H1 (cell line): ENCODE measurements around the gene CIB4. TPM values are rescaled to one million over a fixed set of nuclear protein-coding genes. Genes with fewer than 3 reads are reported as not detected.

Source experiments
- CTCF ChIA-PET: fragments of 300-600 bp; sonication (Branson Sonifier 250); formaldehyde crosslinking; loops from one replicate; lab custom pipeline; 2021; ENCODE audit not compliant: partially characterized antibody; lab: Charles Lee
- POLR2A ChIA-PET: fragments of 300-600 bp; sonication (Branson Sonifier 250); formaldehyde crosslinking; loops from one replicate; lab custom pipeline; 2021; ENCODE audit warnings: inconsistent platforms; ENCODE audit not compliant: partially characterized antibody; lab: Charles Lee
- DNase-seq, 2 experiments: peaks; one replicate each; pipeline versions ENCODE4 v3.0.0 to v3.0.0-alpha.2; 2010 to 2022; ENCODE audit warnings: low spot score in 2 of 2, low read depth in 1 of 2, mixed read lengths in 1 of 2
- FAIRE-seq: peaks from 2 replicates; lab custom pipeline; 2011; peaks lifted over from hg19 to GRCh38; lab: Jason Lieb, UNC
- H2AFZ ChIP-seq: 2 replicates; pipeline ENCODE4 v1.8.1; 2012; ENCODE audit warnings: low read length, inconsistent platforms
- H2AK5ac ChIP-seq: 2 replicates; pipeline ENCODE4 v1.6.1; 2013; ENCODE audit warnings: low read depth, low read length
- H2BK120ac ChIP-seq: replicated peaks from 2 replicates; pipeline ENCODE3; 2013; ENCODE audit warnings: low read depth, low read length, inconsistent platforms
- H2BK12ac ChIP-seq: 2 replicates; pipeline ENCODE4 v1.6.1; 2013; ENCODE audit warnings: low read depth, low read length
- H2BK15ac ChIP-seq: 2 replicates; pipeline ENCODE4 v1.6.1; 2013; ENCODE audit warnings: low read length
- H2BK20ac ChIP-seq: 2 replicates; pipeline ENCODE4 v1.6.1; 2013; ENCODE audit warnings: low read length
- H2BK5ac ChIP-seq: 2 replicates; pipeline ENCODE4 v1.6.1; 2013; ENCODE audit warnings: low read depth, low read length
- H3K14ac ChIP-seq: 2 replicates; pipeline ENCODE4 v1.6.1; 2013; ENCODE audit warnings: inconsistent platforms; ENCODE audit not compliant: insufficient read length
- H3K18ac ChIP-seq: 2 replicates; pipeline ENCODE4 v1.6.1; 2013; ENCODE audit warnings: low read length; ENCODE audit errors: extremely low read depth
- H3K23ac ChIP-seq: 2 replicates; pipeline ENCODE4 v1.6.1; 2013; ENCODE audit warnings: inconsistent platforms; ENCODE audit not compliant: insufficient read length
- H3K23me2 ChIP-seq: 2 replicates; pipeline ENCODE4 v1.6.1; 2013; ENCODE audit warnings: low read depth, low read length
- H3K27ac ChIP-seq: 2 replicates; pipeline ENCODE4 v1.6.1; 2011; ENCODE audit warnings: low read depth, low read length, inconsistent platforms
- H3K27me3 ChIP-seq, 4 experiments: replicated peaks in 1 of 4; 1 replicate in 1 of 4; 2 replicates in 3 of 4; pipeline versions ENCODE4 v1.6.1 to v1.8.1; 2011 to 2013; ENCODE audit warnings: low read length in 3 of 4, mild to moderate bottlenecking in 3 of 4, inconsistent platforms in 2 of 4, mixed read lengths in 2 of 4, moderate library complexity in 1 of 4; ENCODE audit not compliant: control insufficient read depth in 3 of 4, insufficient read depth in 3 of 4; ENCODE audit errors: extremely low read depth in 1 of 4
- H3K36me3 ChIP-seq, 4 experiments: 2 replicates each; pipeline versions ENCODE4 v1.6.1 to v1.8.1; 2011 to 2013; ENCODE audit warnings: mild to moderate bottlenecking in 4 of 4, low read length in 3 of 4, moderate library complexity in 2 of 4, control low read depth in 1 of 4, inconsistent platforms in 1 of 4; ENCODE audit not compliant: insufficient read depth in 4 of 4, control insufficient read depth in 2 of 4
- H3K4ac ChIP-seq: replicated peaks from 2 replicates; pipeline ENCODE3; 2013; ENCODE audit warnings: low read length, low read depth, mixed read lengths, inconsistent platforms; ENCODE audit not compliant: insufficient read length
- H3K4me1 ChIP-seq, 4 experiments: replicated peaks in 1 of 4; 1 replicate in 1 of 4; 2 replicates in 3 of 4; pipeline versions ENCODE4 v1.6.1 to v1.8.1; 2011 to 2013; ENCODE audit warnings: low read length in 3 of 4, inconsistent platforms in 2 of 4, mixed read lengths in 1 of 4; ENCODE audit not compliant: insufficient read depth in 4 of 4, control insufficient read depth in 3 of 4
- H3K4me2 ChIP-seq, 2 experiments: 2 replicates each; pipeline versions ENCODE4 v1.6.1 to v1.8.1; 2011 to 2013; ENCODE audit warnings: low read depth in 2 of 2, low read length in 2 of 2, control low read depth in 1 of 2, inconsistent platforms in 1 of 2, mild to moderate bottlenecking in 1 of 2; ENCODE audit not compliant: insufficient read depth in 1 of 2
- H3K4me3 ChIP-seq, 4 experiments: fragments of 200-600, 300-600 bp in 1 of 4; sonication (generic), shearing (Covaris generic), sonication (Bioruptor Twin) in 1 of 4; 2 replicates each; pipeline versions ENCODE4 v1.5.1 to v1.8.1; 2011 to 2016; ENCODE audit warnings: low read length in 4 of 4, low read depth in 3 of 4, control low read depth in 2 of 4, inconsistent platforms in 2 of 4, mild to moderate bottlenecking in 2 of 4, mixed read lengths in 1 of 4, moderate library complexity in 1 of 4; ENCODE audit not compliant: insufficient read depth in 2 of 4; ENCODE audit errors: extremely low read depth in 1 of 4
- H3K56ac ChIP-seq: replicated peaks from 2 replicates; pipeline ENCODE3; 2013; ENCODE audit warnings: low read depth, mild to moderate bottlenecking, mixed read lengths, low read length, inconsistent platforms; ENCODE audit not compliant: insufficient read length
- H3K79me1 ChIP-seq: 2 replicates; pipeline ENCODE4 v1.6.1; 2013; ENCODE audit warnings: low read depth, low read length, control low read depth
- H3K79me2 ChIP-seq, 2 experiments: 2 replicates each; pipeline versions ENCODE4 v1.6.1 to v1.8.1; 2012 to 2013; ENCODE audit warnings: low read length in 2 of 2, mild to moderate bottlenecking in 2 of 2, inconsistent platforms in 1 of 2; ENCODE audit not compliant: insufficient read depth in 2 of 2, control insufficient read depth in 1 of 2
- H3K9ac ChIP-seq, 4 experiments: replicated peaks in 1 of 4; 1 replicate in 1 of 4; 2 replicates in 3 of 4; pipeline versions ENCODE4 v1.6.1 to v1.8.1; 2011 to 2013; ENCODE audit warnings: low read depth in 3 of 4, low read length in 3 of 4, control low read depth in 2 of 4, mild to moderate bottlenecking in 2 of 4, moderate library complexity in 2 of 4, inconsistent platforms in 1 of 4; ENCODE audit errors: extremely low read depth in 1 of 4
- H3K9me3 ChIP-seq, 2 experiments: 2 replicates each; pipeline versions ENCODE4 v1.6.1 to v1.8.1; 2012 to 2013; ENCODE audit warnings: mild to moderate bottlenecking in 2 of 2, moderate library complexity in 2 of 2, control low read depth in 1 of 2, inconsistent platforms in 1 of 2, low read depth in 1 of 2, low read length in 1 of 2, mixed read lengths in 1 of 2; ENCODE audit not compliant: insufficient read depth in 2 of 2
- H4K20me1 ChIP-seq, 2 experiments: replicated peaks in 1 of 2; 2 replicates each; pipeline versions ENCODE3 to v1.8.1; 2011 to 2013; ENCODE audit warnings: inconsistent platforms in 2 of 2, low read length in 2 of 2, mild to moderate bottlenecking in 1 of 2; ENCODE audit not compliant: insufficient read depth in 2 of 2, control insufficient read depth in 1 of 2
- H4K5ac ChIP-seq: 2 replicates; pipeline ENCODE4 v1.6.1; 2013; ENCODE audit warnings: low read length, low read depth, mixed read lengths, inconsistent platforms; ENCODE audit not compliant: insufficient read length
- H4K8ac ChIP-seq: 2 replicates; pipeline ENCODE4 v1.8.0; 2013; ENCODE audit warnings: mild to moderate bottlenecking, moderate library complexity, low read length, inconsistent platforms; ENCODE audit not compliant: insufficient read depth; ENCODE audit errors: extremely low read depth
- H4K91ac ChIP-seq: replicated peaks from 2 replicates; pipeline ENCODE3; 2013; ENCODE audit warnings: low read length, mixed read lengths, inconsistent platforms; ENCODE audit not compliant: insufficient read length
- CREB1 ChIP-seq: IDR thresholded peaks from 2 replicates; pipeline ENCODE4 v1.6.1; 2012; ENCODE audit warnings: inconsistent platforms
- SAP30 ChIP-seq: fragments of 300-600 bp; sonication (generic); IDR thresholded peaks from 2 replicates; pipeline ENCODE4 v1.7.1; 2012; ENCODE audit warnings: low read length, moderate library complexity, mild to moderate bottlenecking, inconsistent platforms; ENCODE audit not compliant: insufficient read depth, insufficient replicate concordance
- TAF1 ChIP-seq: IDR thresholded peaks from 2 replicates; pipeline ENCODE4 v1.6.1; 2011; ENCODE audit warnings: mild to moderate bottlenecking, low read depth, low read length
- WGBS, 2 experiments: shearing (Covaris generic) in 1 of 2; methylation state at CpG; one replicate each; pipeline versions ENCODE4 v1.1.6 to v1.1.7; 2013 to 2015; ENCODE audit warnings: low lambda C conversion rate in 2 of 2, mixed read lengths in 2 of 2, inconsistent platforms in 1 of 2, low coverage in 1 of 2, missing lambda C conversion rate in 1 of 2; ENCODE audit not compliant: insufficient replicate concordance in 2 of 2, insufficient coverage in 1 of 2, insufficient read length in 1 of 2; ENCODE audit errors: extremely low coverage in 1 of 2, missing lambda C conversion rate in 1 of 2; 5-methylcytosine and 5-hydroxymethylcytosine counted together
- polyA plus RNA-seq, 7 experiments: library from polyadenylated mRNA; depleted of rRNA in 3 of 7; stranded (reverse) in 5 of 7; unstranded in 2 of 7; fragments of >200 nt in 5 of 7; fragments of 200-250 nt in 2 of 7; gene quantifications; 1 replicate in 5 of 7; 2 replicates in 1 of 7; 4 replicates in 1 of 7; pipeline versions ENCODE4 v1.2.1 to v1.2.3, GENCODE V29; 2011 to 2013; ENCODE audit warnings: missing spikeins in 2 of 7, mixed read lengths in 2 of 7
- total RNA-seq: library from RNA; stranded (reverse); fragmentation: NEBNext Ultra II Directional; extraction: Animal tissue kit (Norgen Biotek cat#: 25700); gene quantifications from 2 replicates; pipeline ENCODE4 v1.2.1, GENCODE V29; 2021
- TF ChIP-seq, protein P1 (sequence below): IDR thresholded peaks from 2 replicates; pipeline ENCODE4 v1.6.1; 2012; ENCODE audit warnings: inconsistent platforms
- TF ChIP-seq, protein P2 (sequence below), 3 experiments: IDR thresholded peaks; 1 replicate in 2 of 3; 2 replicates in 1 of 3; pipeline versions ENCODE4 v1.5.1 to v1.6.1; 2011; ENCODE audit warnings: low read length in 3 of 3, mild to moderate bottlenecking in 3 of 3, inconsistent platforms in 2 of 3, low read depth in 1 of 3, moderate library complexity in 1 of 3; ENCODE audit not compliant: insufficient read depth in 1 of 3; ENCODE audit errors: control extremely low read depth in 1 of 3

The CIB4 gene
- total and polyA plus RNA-seq, 2 of the 8 experiments (the other 6 are each of a cell fraction or from before 2014, with no cell fraction given): not detected

DNA sequence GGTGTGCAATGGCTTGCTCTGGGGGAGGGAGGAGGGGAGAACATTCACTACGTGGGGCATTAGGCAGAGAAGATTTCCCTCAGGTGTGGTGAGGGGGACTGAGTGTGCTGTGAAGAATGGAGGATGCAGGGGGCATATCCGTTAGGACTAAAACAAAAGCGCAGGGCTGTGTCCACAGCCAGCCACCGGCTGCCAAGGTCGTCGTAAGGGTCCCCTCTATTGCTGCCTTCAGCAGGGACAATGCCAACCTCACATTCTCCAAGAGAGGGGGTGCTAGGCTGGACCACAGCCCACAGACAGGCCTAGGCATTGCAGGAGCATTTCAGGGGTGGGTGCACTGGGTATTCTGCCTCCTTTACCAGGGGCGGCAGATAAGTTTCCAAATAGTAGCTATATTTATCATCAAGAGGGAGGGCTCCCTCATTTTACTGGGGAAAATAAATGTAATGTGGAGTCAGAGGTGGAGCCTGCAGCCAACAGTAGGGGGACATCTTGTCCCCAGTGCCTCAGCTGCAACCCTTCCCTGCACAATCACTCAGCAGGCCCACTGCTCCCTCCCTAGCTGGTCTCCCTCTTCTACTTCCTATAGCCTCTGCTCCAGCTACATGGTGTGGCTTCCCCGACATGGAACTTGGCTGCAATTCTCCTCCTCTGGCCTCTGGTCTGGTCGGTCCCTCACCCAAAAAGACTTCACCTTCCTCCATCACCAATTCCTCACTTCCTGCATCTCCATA lies 88.4 kb downstream of the CIB4 start:
- Histone ChIP-seq H4K91ac (no peak overlapping the region), H3K56ac (no peak overlapping the region), H3K36me3 (no peaks in the 10 kb centered on the region), H3K27ac (no peak overlapping the region), H4K8ac (peak overlapping the region; percentile 18; the same call in 1 of the 2 replicates), H2BK20ac (no peak overlapping the region), H3K4ac (no peak overlapping the region), H3K18ac (no peak overlapping the region), H2BK120ac (no peak overlapping the region), H3K9me3 (no peaks in the 10 kb centered on the region), H4K20me1 (no peaks in the 10 kb centered on the region), H4K5ac (no peak overlapping the region), H3K23me2 (no peaks in the 10 kb centered on the region), H3K4me2 (no peak overlapping the region), H3K9ac (no peak overlapping the region), H3K14ac (no peak overlapping the region), H2AK5ac (no peak overlapping the region), H2BK5ac (no peak overlapping the region), H3K23ac (no peak overlapping the region), H3K4me1 (peaks cover 0 to under 1% (median 0%) of the 10 kb centered on the region in 4 experiments; a peak in 2 of 7 replicates), H2AFZ (peak overlapping the region; percentile 59; the same call in 1 of the 2 replicates), H3K79me1 (no peaks in the 10 kb centered on the region; the same call in 1 of the 2 replicates), H3K4me3 (no peak overlapping the region), H2BK15ac (peak overlapping the region; percentile 9; the same call in 1 of the 2 replicates), H3K79me2 (no peaks in the 10 kb centered on the region), H3K27me3 (peaks cover 0 to 2% (median under 1%) of the 10 kb centered on the region in 4 experiments; a peak in 2 of 7 replicates), H2BK12ac (peak overlapping the region; percentile 43; the same call in 1 of the 2 replicates)
- ChIA-PET CTCF (interaction anchor here (0.7 to 11.9 kb wide), 9 partner anchors 9 to 192 kb away, joined by 3 to 159 read pairs (median 5); a partner anchor contains a TSS), POLR2A (interaction anchor here (1.8 kb wide), 1 partner anchor 13 kb away, joined by 4 read pairs; no protein-coding TSS in a partner anchor)
- TF ChIP-seq, protein P1, sequence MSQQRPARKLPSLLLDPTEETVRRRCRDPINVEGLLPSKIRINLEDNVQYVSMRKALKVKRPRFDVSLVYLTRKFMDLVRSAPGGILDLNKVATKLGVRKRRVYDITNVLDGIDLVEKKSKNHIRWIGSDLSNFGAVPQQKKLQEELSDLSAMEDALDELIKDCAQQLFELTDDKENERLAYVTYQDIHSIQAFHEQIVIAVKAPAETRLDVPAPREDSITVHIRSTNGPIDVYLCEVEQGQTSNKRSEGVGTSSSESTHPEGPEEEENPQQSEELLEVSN: no peak
- TF ChIP-seq TAF1 (no peak), SAP30 (no peak), CREB1 (no peak)
- TF ChIP-seq, protein P2, sequence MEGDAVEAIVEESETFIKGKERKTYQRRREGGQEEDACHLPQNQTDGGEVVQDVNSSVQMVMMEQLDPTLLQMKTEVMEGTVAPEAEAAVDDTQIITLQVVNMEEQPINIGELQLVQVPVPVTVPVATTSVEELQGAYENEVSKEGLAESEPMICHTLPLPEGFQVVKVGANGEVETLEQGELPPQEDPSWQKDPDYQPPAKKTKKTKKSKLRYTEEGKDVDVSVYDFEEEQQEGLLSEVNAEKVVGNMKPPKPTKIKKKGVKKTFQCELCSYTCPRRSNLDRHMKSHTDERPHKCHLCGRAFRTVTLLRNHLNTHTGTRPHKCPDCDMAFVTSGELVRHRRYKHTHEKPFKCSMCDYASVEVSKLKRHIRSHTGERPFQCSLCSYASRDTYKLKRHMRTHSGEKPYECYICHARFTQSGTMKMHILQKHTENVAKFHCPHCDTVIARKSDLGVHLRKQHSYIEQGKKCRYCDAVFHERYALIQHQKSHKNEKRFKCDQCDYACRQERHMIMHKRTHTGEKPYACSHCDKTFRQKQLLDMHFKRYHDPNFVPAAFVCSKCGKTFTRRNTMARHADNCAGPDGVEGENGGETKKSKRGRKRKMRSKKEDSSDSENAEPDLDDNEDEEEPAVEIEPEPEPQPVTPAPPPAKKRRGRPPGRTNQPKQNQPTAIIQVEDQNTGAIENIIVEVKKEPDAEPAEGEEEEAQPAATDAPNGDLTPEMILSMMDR (IDR thresholded peaks at IDR 0.05; ENCODE audit: control extremely low read depth in 1 of 3, insufficient read depth in 1 of 3, low read depth in 1 of 3, low read length in 3 of 3): peak in 2 of 3 experiments; percentile 29 to 31; a peak in 2 of 4 replicates
- DNase-seq (no peak), FAIRE-seq (no peak)
- 70% methylated on average over 9 of the region's 9 CpGs; no CpG with 5 or more reads in 1 of the 2 experiments for WGBS, 2 experiments
